ENCODE results near the gene ARMC12.

DNA sequence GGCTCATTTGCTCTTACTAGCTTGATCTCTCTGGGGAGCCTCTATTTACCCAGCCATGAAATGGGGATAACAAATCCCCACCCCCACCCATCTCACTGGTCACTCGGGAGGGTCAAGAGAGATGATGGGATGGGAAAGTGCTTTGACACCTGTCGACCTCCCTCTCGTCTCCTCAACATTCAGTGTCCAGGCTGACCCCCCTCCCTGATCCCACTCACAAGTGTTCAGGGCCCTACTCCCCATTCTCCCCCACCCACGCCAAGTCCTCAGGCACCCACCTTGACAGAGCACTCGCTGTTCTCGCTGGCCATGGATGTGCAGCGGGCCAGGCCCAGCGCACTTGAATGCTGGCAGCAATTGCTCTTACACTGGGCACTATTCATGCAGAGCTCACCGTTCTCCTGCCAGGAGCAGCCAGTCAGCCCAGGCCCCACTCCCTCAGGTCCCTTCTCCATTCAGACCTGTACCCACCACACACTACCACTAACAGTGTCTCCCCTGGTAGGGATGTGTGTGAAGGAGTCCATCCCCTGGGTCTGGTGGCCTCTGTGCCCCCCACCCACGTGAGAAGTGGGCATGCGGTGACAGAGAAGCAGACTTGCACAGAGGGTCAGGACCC lies 58.7 kb downstream of the ARMC12 start:
- no peak for TF ChIP-seq EP300 (IDR thresholded peaks at IDR 0.05; ENCODE audit: low read depth)
- no peak for TF ChIP-seq POLR2AphosphoS5 (IDR thresholded peaks at IDR 0.05)

All from transverse colon (tissue), 3 donors.